GM13976 (cell line): ENCODE measurements around the gene CD38.

Source experiments
- DNase-seq: peaks from one replicate; pipeline ENCODE4 v3.0.0; 2012; ENCODE audit warnings: low spot score
- in situ Hi-C: fragments of 300-500 bp; cut with MboI; formaldehyde crosslinking; loops from one replicate; pipeline ENCODE4 v1.12.0; 2022; ENCODE audit warnings: low sequenced_read_pairs, mixed read lengths, inconsistent platforms; ENCODE audit not compliant: unreplicated experiment
- TF ChIP-seq, protein P1 (sequence below): IDR thresholded peaks from 2 replicates; pipeline ENCODE4 v1.5.1; 2012; ENCODE audit warnings: borderline replicate concordance, mild to moderate bottlenecking; ENCODE audit not compliant: insufficient read depth; ENCODE audit errors: extremely low read depth, missing control alignments, control extremely low read depth

CD38 gene

DNA sequence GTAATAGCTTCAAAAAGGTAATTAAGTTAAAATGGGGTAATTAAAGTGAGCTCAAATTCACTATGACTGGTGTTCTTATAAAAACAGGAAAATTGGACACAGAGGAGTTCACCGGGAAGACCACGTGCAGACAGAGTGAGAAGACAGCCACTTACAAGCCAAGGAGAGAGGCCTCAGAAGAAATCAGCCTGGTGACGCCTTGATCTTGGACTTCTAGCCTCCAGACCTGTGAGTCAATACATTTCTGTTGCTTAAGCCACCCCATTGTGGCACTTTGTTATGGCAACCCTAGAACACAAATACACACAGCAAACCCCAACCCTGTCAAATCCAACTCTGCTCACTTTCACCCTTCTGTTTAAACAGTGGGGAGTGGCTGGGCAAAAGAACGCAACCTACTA is 4.1 kb upstream of the CD38 start:
- TF ChIP-seq, protein P1, sequence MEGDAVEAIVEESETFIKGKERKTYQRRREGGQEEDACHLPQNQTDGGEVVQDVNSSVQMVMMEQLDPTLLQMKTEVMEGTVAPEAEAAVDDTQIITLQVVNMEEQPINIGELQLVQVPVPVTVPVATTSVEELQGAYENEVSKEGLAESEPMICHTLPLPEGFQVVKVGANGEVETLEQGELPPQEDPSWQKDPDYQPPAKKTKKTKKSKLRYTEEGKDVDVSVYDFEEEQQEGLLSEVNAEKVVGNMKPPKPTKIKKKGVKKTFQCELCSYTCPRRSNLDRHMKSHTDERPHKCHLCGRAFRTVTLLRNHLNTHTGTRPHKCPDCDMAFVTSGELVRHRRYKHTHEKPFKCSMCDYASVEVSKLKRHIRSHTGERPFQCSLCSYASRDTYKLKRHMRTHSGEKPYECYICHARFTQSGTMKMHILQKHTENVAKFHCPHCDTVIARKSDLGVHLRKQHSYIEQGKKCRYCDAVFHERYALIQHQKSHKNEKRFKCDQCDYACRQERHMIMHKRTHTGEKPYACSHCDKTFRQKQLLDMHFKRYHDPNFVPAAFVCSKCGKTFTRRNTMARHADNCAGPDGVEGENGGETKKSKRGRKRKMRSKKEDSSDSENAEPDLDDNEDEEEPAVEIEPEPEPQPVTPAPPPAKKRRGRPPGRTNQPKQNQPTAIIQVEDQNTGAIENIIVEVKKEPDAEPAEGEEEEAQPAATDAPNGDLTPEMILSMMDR: no peak
- in situ Hi-C loops: no loop called here
- no peak for DNase-seq

DNA sequence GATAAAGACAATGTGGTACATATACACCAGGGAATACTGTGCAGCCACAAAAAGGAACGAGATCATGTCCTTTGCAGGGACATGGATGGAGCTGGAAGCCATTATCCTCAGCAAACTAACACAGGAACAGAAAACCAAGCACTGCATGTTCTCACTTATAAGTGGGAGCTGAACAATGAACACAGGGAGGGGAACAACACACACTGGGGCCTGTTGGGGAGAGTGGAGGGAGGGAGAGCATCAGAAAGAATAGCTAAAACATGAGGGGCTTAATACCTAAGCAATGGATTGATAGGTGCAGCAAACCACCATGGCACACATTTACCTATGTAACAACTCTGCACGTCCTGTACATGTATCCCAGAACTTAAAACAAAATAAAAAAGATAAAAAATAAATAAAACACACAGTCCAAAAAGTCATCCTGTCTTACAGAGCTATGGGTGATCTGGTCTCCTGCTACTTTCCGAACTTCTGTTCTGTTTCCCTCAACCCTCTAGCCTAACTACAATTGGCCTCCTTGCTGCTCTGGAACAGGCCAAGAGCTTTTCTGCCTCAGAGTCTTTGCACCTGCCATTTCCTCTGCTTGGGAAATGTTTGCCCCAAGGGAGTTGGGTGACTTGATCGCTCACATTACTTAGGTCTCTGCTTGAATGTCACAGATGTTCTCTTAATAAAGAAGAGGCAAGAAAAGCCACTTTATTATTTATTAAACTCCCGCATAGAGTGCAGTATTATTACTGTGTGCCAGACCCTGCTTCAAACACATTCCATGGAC is 1.1 kb upstream of the CD38 start:
- TF ChIP-seq, protein P1: no peak
- in situ Hi-C loops: no loop called here
- no peak for DNase-seq

DNA sequence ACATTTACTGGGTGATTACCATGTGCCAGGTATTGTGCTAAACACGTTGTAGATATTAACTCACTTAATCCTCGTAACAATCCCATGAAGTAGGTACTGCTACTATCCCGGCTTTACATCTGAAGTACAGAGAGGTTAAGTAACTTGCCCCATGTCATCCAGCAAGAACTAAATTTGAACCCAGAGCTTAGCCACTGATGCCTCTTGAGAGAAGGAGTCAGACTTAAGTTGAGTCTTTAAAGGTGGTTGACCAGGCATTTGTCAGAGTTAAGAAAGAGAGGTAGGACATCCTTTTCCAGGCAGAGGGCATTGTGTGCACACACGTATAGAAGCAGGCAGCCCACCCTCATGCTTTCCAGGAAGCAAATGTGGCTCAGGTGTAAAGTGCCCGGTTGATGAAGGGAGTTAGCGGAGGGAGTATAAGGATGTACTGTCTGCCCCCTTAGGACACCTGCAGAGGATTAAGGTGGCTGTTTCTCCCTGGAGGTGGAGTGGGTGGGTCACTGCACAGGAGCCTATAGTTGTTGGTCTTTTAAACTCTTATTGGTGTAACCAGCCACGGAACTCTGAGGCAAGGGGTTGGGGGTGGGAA is 335 bp upstream of the CD38 start:
- DNase-seq: no peak
- TF ChIP-seq, protein P1: no peak
- in situ Hi-C loops: no loop called here

GRCh38 chr4:15779306-15779705 is 1.2 kb downstream of the CD38 start:
- TF ChIP-seq, protein P1: no peak
- DNase-seq: no peak
- in situ Hi-C loops: no loop called here

DNA sequence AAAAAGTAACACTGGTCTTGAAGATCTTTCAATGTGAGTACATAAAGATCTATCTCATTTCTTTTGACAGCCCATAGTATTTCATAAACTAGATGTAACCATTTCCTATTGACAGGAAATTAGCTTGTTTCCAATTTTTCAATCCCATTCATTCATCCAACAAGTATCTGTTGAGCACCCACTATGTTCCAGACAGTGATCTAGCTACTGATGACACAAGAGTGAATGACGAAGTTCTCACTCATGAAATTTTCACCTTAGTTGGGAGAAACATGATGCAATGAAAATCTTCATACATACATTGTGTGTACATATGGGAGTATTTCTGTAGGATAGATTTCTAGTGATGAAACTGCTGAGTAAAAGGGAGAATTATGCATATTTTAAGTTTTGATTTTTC is 1.7 kb downstream of the CD38 start:
- in situ Hi-C loops: no loop called here
- DNase-seq: no peak
- TF ChIP-seq, protein P1: no peak

- in situ Hi-C loops: no loop called here
- no peak for DNase-seq
- TF ChIP-seq, protein P1: no peak
These were observed 3.4 kb downstream of the CD38 start for GRCh38 chr4:15781427-15782095.
